ENCODE data around the gene SLC2A14.
"Not testable (repeated sequence)": the region's sequence is repeated elsewhere in the genome, so short reads cannot be mapped to it uniquely, and the experiment has no call there.

Gene SLC2A14

DNA sequence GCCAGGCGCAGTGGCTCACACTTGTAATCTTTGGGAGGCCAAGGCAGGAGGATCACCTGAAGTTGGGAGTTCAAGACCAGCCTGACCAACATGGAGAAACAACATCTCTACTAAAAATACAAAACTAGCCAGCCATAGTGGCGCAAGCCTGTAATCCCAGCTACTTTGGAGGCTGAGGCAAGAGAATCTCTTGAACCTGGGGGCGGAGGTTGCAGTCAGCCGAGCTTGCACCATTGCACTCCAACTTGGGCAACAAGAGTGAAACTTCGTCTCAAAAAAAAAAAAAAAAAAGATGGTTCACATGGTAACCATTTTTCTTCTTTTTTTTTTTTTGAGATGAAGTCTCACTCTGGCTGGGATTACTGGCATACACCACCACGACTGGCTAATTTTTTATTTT, 35.3 kb downstream of the SLC2A14 start:
- H3K4me3 ChIP-seq (replicated peaks in 1 of 2; ENCODE audit: low read depth in 2 of 2, low read length in 2 of 2) = no peak overlapping the region
- TF ChIP-seq CTCF (IDR thresholded peaks at IDR 0.05; ENCODE audit: low read depth, low read length) = no peak
- DNase-seq (ENCODE audit: low read depth in 2 of 2) = no peak

DNA sequence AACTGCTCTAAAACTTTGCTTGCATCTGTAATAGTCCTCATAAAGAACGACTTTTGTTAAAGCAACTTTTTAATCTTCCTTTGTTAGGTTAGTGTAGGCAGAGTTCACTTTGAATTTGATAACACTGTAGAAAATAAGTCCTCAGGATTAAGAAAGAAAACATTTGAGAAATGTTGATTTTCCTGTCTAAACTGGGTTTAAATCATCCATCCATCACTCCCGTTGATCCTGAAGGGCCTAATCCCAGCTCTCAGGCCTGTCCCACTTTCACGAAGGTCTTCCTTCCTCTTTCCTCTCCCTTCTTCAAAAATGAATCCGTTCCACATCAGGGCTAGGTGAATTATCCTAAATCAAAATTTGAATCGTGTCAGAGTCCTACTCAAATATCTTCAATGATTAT, 36.9 kb downstream of the SLC2A14 start:
- H3K4me3 ChIP-seq (replicated peaks in 1 of 2; ENCODE audit: low read depth in 2 of 2, low read length in 2 of 2) = no peak overlapping the region
- no peak for TF ChIP-seq CTCF (IDR thresholded peaks at IDR 0.05; ENCODE audit: low read depth, low read length)
- DNase-seq (ENCODE audit: low read depth in 2 of 2) = no peak

DNA sequence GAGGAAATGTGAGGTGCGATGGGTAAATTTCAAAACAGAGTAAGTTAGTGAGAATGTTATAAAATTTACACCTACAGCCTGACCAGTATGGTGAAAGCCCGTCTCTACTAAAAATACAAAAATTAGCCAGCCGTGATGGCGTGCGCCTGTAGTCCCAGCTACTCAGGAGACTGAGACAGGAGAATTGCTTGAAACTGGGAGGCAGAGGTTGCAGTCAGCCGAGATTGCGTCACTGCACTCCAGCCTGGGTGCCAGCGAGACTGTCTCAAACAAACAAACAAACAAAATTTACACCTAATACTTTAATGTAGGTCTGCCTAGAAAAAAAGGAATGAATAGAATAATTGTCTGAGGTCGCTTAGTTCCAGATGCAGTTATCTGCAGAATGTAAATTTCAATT, 37.6 kb downstream of the SLC2A14 start:
- no peak overlapping the region for H3K4me3 ChIP-seq (replicated peaks in 1 of 2; ENCODE audit: low read depth in 2 of 2, low read length in 2 of 2)
- no peak for DNase-seq (ENCODE audit: low read depth in 2 of 2)
- TF ChIP-seq CTCF (IDR thresholded peaks at IDR 0.05; ENCODE audit: low read depth, low read length) = no peak

- DNase-seq (ENCODE audit: low read depth in 2 of 2) = no peak
- no peak for TF ChIP-seq CTCF (IDR thresholded peaks at IDR 0.05; ENCODE audit: low read depth, low read length)
- H3K4me3 ChIP-seq (replicated peaks in 1 of 2; ENCODE audit: low read depth in 2 of 2, low read length in 2 of 2) = no peak overlapping the region
Measured at GRCh38 chr12:7834701-7835100, 38.0 kb downstream of the SLC2A14 start.

GRCh38 chr12:7833831-7834230, 38.9 kb downstream of the SLC2A14 start:
- DNase-seq (ENCODE audit: low read depth in 2 of 2) = no peak
- H3K4me3 ChIP-seq (replicated peaks in 1 of 2; ENCODE audit: low read depth in 2 of 2, low read length in 2 of 2) = no peak overlapping the region
- TF ChIP-seq CTCF (IDR thresholded peaks at IDR 0.05; ENCODE audit: low read depth, low read length) = no peak

DNA sequence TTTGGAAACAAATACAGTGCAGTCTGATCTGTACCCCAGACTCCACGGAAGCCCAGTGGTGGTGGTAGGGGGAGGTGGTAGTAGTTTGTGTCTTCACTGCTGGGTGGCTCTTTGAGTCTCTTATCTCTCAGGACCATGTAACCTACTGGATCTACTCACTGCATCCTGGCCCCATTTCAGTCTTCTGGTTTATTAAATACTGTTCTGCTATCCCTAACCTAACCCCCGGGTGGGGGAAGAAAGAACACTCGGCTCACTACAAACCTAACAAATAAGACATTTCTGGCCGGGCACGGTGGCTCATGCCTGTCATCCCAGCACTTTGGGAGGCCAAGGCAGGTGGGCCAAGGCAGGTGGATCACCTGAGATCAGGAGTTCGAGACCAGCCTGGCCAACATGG, 39.5 kb downstream of the SLC2A14 start:
- not testable (repeated sequence) for H3K4me3 ChIP-seq (replicated peaks in 1 of 2; ENCODE audit: low read depth in 2 of 2, low read length in 2 of 2); DNase-seq (ENCODE audit: low read depth in 2 of 2)

- peak; percentile 78 for DNase-seq (ENCODE audit: low read depth in 2 of 2)
- no peak overlapping the region for H3K4me3 ChIP-seq (replicated peaks in 1 of 2; ENCODE audit: low read depth in 2 of 2, low read length in 2 of 2)
- peak; percentile 66 for TF ChIP-seq CTCF (IDR thresholded peaks at IDR 0.05; ENCODE audit: low read depth, low read length)
Measured at GRCh38 chr12:7832059-7832696, 40.5 kb downstream of the SLC2A14 start.

DNA sequence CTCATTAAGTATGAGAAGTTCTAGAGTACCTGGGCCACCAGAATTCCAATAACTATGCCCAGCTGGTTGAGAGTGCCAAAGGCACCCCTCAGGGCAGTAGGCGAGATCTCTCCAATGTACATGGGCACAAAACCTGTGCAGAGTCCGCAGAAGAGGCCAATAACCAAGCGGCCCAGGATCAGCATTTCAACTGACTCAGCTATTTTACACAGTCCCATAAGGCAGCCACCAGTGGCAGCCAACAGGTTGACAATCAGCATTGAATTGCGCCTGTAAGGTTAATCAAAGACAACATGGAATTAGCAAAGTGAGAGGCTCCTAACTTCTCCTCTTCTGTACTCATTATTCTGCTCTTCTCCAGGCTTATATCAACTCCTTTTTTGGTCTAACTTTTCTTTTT, 43.0 kb downstream of the SLC2A14 start:
- not testable (repeated sequence) for H3K4me3 ChIP-seq (replicated peaks in 1 of 2; ENCODE audit: low read depth in 2 of 2, low read length in 2 of 2); DNase-seq (ENCODE audit: low read depth in 2 of 2)

DNA sequence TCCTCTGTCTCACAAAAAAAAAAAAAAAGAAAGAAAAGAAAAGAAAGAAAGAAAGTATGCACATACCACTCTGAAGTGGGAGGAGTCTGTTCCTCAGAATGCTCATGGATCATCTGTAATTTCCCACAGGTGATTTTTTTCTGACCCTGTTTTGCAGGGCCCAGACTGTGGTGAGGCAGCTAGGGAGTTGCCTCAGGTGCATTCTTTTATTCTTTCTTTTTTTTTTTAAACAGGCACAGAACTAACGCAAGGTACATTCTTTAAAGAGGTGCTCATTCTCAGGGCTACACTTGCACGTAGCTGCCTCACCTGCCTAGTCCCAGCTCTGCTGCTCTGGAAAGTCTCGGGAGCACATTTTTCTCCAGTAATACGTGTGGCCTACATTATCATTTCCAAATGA, 47.0 kb downstream of the SLC2A14 start:
- H3K4me3 ChIP-seq (replicated peaks in 1 of 2; ENCODE audit: low read depth in 2 of 2, low read length in 2 of 2); DNase-seq (ENCODE audit: low read depth in 2 of 2): not testable (repeated sequence)
